GM18499 (cell line): ENCODE measurements around the gene PTPRT.
"Not testable (repeated sequence)": the region's sequence is repeated elsewhere in the genome, so short reads cannot be mapped to it uniquely, and the experiment has no call there.

Experiments used
- ATAC-seq: cut with Tn5 transposase; IDR thresholded peaks from one replicate; pipeline ENCODE4 v1.9.1; 2021; ENCODE audit warnings: moderate number of reproducible peaks; ENCODE audit not compliant: insufficient read depth, unreplicated experiment

PTPRT gene

DNA sequence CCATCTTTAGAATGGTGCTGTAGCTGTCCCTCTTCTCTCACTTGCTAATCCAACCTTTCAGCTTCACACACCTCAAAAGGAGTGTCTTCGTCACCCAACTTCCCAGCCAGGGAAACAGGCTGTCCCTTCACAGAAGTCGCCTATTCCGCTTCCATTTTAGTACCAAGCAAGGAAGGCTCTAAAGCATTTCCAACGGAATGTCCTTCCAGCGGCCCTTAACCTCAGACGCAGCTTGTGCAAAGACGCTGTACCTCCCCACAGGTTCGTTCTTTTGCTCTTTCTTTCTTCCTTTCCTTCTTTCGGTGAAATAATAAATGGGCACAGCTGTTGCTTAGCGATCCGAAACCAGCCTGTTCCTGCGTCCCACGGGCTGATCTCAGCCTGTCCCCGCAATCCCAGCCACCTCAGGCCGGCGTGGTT, 1.5 kb downstream of the PTPRT start:
- ATAC-seq: no peak

- ATAC-seq: no peak
These were observed 2.1 kb downstream of the PTPRT start for GRCh38 chr20:43187476-43188233.

DNA sequence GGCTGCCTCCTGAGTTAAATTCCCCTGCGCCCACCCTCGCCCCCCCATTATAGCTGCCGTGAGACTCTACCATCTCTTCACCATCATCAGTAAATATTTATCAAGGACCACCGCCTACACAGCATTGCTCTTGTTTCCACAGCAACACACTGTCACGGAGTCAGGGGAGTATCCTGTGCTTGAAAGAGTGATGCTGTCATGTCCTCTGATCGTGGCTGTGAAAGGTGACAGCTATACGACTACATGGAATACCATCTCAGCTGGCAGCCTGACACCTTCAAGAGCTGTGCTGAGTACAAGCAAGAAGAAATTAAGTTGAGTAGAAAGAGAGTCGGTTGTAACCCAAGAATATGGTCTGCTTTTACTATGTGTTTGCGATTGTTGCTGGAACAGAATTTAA, 3.4 kb downstream of the PTPRT start:
- ATAC-seq: no peak

- ATAC-seq: no peak
These were observed 3.8 kb downstream of the PTPRT start for GRCh38 chr20:43185901-43186300.

DNA sequence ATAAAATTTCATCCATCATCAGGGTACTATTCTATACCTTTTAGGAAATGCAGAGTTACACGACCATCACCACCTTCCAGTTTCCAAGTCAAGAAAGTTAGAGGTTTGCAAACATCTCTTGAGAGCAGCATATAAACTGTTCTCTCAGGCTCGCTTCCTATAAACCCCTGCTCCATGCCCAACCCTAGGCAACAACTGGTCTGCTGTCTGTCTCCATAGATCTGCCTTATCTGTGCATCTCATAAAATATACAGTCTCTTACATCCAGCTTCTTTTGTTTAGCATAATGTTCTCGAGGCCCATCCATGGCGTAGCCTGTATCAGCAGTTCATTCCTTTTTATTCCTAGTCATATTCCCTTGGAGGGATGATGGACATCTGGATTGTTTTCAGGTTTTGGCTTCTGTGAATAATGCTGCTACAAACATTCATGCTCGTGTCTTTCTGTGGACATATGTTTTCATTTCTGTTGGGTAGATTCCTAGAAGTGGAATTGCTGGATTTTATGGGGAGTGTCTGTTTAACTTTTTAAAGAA, 6.1 kb downstream of the PTPRT start:
- ATAC-seq: no peak

GRCh38 chr20:43178080-43178479, 11.6 kb downstream of the PTPRT start:
- no peak for ATAC-seq

- ATAC-seq: no peak
These were observed 13.0 kb downstream of the PTPRT start for GRCh38 chr20:43176726-43177125.

GRCh38 chr20:43171930-43172329, 17.8 kb downstream of the PTPRT start:
- ATAC-seq: no peak

GRCh38 chr20:43170771-43171170, 18.9 kb downstream of the PTPRT start:
- no peak for ATAC-seq

DNA sequence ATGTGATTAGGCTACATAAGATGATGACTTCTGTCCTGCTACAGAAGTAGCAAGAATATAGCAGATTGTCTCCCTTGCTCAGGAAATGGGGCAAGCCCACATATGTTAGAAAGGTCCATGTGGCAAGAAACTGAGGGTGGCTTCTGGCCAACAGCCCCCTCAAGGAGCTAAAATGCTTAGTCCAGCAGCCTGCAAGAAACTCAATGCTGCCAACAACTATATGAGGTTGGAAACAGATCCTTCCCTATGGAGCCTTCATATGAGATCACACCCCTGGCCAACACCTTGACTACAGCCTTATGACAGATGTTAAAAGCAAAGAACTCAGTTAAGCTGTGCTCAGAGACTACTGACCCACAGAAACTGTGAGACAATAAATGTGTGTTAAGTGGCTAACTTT, 22.1 kb downstream of the PTPRT start:
- no peak for ATAC-seq

DNA sequence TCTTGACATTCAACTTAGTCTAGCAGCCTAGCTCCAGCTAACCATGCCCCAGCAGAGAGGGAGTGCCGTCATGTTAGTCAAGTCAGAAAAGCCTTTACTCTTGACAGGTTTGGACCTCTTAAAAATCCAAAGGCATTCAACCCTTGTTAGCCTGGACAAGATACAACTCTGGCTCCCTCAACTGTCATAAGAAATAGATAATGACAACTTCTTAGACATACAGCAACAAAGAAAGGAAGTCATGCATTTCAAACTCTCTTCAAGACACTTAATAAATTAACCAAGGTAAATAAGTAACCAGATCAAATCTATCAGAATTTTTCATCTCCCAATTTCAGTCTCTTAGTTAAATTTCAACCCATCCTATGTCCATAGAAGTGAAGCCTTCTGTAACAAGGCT, 22.7 kb downstream of the PTPRT start:
- ATAC-seq: no peak

- ATAC-seq: no peak
These were observed 24.1 kb downstream of the PTPRT start for GRCh38 chr20:43165611-43166010.

DNA sequence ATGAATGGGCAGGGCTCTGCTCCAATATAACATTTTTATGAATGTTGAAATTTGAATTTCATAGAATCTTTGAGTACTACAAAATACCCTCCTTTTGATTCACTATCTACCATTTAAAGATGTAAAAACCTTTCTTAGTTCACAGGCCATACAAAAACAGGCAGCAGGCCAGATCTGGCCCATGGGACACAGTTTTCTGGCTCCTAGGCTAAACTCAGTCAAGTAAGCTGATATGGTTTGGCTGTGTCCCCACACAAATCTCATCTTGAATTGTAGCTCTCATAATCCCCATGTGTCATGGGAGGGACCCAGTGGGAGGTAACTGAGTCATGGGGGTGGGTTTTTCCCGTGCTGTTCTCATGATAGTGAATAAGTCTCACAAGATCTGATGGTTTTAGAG, 25.0 kb downstream of the PTPRT start:
- not testable (repeated sequence) for ATAC-seq

DNA sequence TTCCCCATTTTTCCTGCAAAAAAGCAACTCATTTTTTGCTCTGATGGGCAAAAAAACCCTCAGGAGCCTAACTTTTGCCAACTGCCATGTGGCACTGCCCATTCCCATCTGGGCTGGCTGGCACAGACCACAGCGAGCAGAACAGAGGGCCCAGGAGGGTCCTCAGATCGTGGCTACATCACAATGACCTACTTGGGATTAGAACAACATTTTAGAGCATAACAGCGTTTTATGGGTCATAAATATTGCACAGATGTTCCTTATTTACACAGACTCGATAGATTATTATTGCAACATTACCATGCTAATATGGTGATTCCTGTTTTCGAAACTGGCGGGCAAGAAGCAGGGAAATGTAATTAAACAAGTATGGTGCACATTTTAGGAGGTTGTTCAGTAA, 28.0 kb downstream of the PTPRT start:
- no peak for ATAC-seq

DNA sequence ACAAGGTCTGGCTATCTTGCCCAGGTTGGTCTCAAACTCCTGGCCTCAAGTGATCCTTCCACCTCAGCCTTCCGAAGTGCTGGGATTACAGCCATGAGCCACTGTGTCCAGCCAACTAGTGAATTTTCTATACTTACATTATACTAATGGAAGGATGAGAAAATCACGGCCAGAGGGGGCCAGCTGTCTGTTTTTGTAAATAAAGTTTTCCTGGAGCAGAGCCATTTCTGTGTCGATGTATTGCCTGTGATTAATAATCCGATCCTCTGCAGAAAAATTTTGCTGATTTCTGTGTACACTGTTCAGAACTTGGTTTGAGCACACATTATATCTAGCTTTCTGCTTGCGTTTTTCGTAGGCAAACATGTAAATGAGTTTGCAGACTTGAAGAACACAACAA, 28.8 kb downstream of the PTPRT start:
- ATAC-seq: no peak

DNA sequence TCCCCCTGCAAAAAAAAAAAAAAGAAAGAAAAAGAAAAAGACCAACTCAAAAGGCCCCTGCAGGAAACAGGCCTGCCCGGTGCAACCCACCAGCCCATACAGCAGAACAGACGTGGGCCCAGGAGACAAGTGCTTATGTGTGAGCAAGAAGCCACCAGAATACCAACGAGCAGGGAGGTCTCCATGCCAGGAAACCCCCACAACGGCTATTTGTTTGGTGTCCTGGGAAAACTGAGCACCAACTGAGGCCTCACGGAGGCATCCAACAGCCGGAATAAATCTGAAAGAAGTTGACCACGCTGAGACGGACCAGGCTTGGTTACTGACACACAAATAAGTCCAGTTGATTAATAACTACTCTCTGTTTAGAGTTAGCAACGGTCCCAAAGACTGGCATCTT, 29.7 kb downstream of the PTPRT start:
- no peak for ATAC-seq

DNA sequence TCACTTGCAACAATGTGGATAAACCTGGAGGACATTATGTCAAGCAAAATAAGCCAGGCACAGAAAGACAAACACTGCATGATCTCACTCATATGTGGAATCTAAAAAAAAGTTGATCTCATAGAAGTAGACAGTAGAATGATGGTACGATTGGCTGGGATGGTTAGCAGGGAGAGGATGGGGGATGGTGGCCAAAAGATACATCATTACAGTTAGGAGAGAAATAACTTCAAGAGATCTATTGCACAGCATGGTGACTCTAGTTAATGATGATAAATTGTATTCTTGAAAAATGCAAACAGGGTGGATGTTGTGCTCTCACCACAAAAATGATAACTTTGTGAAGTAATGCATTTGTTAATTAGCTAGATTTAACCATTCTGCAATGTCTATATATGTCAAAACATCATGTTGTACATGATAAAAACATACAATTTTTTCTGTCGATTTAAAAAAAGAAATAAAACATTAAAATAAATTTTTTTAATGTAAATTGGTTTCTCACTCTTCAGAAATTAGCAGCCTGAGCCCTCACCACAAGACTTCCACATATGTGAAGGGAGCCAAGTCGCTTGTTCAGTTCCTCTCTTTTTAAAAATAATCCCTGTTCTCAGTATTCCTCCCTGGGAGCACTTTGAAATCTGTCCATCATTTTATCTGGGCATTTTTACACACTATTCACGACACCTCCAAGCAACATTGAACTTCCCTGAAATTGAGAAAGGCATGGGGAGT, 34.2 kb downstream of the PTPRT start:
- no peak for ATAC-seq

GRCh38 chr20:43151901-43152300, 37.8 kb downstream of the PTPRT start:
- no peak for ATAC-seq

GRCh38 chr20:43151256-43151655, 38.5 kb downstream of the PTPRT start:
- no peak for ATAC-seq

DNA sequence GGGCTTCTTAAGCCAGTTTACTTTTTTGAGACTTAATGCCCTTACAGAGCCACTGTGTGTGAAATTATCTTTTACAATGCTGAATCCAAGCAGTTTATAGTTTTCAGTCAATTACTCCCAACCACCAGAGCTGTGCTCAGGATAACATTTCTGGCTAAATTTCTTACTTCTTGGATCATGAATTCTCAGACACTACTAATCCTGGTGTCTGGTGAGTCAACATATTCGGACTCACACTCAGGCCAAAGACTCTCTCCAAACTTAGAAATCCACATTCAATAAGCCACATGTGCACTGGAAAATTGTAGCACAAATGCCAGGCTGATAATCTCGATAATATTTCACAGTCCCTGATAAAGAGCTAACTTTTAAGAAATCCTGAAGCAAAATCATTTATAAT, 49.0 kb downstream of the PTPRT start:
- ATAC-seq: no peak

DNA sequence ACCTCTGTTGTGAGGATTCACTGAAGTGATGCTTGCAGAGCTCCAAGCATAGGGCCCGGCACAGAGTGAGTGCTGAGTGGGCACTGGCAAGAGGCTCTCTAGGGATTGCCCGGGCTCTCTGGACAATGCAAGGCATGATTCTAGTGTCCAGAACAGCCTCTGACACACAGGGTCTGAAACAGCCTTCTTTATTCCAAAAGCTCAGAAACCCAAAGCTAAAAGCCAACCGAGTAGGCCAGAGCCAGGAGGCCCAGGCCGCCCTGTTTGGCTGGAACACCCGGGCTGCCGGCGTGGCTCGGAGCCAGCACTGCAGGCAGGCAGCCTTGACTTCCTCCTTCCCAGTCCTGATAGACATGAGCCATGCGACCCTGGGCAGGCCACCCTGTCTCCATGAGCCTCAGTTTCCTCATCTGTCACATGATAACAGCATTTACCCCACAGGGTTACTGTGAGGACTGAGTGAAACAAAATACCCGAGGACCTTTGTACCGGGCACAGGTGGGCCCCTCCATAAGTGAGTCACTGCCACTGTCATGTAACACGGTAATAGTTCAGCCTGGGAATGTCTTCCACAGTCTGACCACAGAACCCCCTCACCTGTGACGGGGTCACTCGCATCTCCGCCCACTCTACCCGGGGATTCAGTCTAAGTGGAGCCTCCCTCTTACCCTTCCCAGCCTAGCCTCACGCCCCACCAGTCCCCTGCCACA, 51.5 kb downstream of the PTPRT start:
- ATAC-seq: no peak
